ENCODE results near the gene HS3ST4. TPM values are rescaled to one million over a fixed set of nuclear protein-coding genes. Genes with fewer than 3 reads are reported as not detected.

Gene HS3ST4
- total RNA-seq, 1 donor from 2014 or later: 1.2 TPM

DNA sequence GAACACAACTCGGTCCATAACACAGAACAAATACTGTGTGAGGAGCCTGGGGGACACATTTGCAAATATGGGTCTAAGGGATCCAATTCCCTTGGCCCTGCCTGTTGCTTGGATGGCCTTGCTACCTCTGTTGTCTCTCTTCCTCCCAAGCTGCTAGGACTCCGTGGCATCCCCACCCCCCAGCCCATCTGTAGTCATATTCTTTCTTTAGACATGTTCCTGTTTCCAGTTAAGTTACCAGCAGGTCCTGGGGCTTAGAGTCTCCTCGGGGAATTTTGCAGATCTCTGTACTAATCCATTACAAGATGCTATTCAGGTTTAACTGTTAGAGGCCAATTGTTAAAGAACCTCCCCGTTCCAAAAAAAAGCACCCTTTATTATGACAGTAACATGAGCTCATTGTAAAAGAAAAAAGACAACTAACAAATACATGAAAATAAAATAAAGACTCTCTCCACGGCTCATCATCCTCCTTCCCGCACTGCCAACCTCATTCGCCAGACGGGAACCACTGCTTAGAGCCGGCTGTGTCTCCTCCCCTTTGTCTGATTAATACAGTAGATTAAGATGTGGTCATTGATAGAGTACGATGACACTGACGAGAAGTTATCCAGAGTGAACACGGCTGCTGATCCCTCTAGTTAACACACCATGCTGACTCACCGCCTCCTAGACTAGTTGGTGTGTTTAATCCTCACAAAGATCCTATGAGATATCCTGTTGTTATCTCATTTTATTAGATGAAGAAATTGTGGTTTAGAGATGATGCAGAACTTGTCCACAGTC is 22.2 kb downstream of the HS3ST4 start:
- peaks cover 2% of the 10 kb centered on the region for H3K27me3 Mint-ChIP-seq (ENCODE audit: low read depth, unreplicated experiment)
- FAIRE-seq: no peak
- no peak overlapping the region for H3K4me3 ChIP-seq (ENCODE audit: insufficient read depth, low read depth, low read length)

DNA sequence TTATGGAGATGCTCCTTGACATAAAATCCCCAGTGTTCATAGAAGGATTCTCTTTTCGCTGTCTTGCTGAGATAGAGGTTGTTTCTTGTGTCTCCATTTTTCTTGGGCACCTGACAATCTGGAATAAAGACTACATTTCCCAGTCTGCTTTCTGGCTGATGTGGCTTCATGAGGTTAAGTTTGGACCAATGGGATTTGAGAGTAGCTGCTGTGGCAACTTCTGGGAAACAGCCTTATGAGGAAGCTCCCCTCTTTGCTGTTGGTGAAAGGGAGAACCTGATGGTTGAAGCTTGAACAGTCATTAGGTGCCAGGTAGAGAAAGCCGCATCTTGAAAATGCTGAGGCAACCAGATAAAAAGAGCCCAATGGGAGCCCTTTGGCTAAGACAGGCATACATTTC is 24.4 kb downstream of the HS3ST4 start:
- H3K27ac ChIP-seq (ENCODE audit: low read depth, low read length): no peak overlapping the region
- H2AFZ ChIP-seq (ENCODE audit: low read depth, low read length): no peak overlapping the region
- Mint-ChIP-seq H3K4me3 (ENCODE audit: unreplicated experiment) (no peak overlapping the region), H3K27ac (ENCODE audit: unreplicated experiment) (no peak overlapping the region), H3K36me3 (ENCODE audit: low read depth, unreplicated experiment) (no peaks in the 10 kb centered on the region), H3K27me3 (ENCODE audit: low read depth, unreplicated experiment) (peaks cover 2% of the 10 kb centered on the region), H3K4me1 (ENCODE audit: low read depth, unreplicated experiment) (no peaks in the 10 kb centered on the region), H3K9me3 (ENCODE audit: unreplicated experiment) (no peaks in the 10 kb centered on the region)
- H3K79me2 ChIP-seq (ENCODE audit: insufficient read depth, low read length): no peaks in the 10 kb centered on the region
- H3K4me2 ChIP-seq (ENCODE audit: low read length): no peak overlapping the region
- no peak overlapping the region for H3K4me3 ChIP-seq (ENCODE audit: insufficient read depth, low read depth, low read length)
- H3K27me3 ChIP-seq (ENCODE audit: insufficient read depth, low read length): no peaks in the 10 kb centered on the region
- TF ChIP-seq, protein P1, sequence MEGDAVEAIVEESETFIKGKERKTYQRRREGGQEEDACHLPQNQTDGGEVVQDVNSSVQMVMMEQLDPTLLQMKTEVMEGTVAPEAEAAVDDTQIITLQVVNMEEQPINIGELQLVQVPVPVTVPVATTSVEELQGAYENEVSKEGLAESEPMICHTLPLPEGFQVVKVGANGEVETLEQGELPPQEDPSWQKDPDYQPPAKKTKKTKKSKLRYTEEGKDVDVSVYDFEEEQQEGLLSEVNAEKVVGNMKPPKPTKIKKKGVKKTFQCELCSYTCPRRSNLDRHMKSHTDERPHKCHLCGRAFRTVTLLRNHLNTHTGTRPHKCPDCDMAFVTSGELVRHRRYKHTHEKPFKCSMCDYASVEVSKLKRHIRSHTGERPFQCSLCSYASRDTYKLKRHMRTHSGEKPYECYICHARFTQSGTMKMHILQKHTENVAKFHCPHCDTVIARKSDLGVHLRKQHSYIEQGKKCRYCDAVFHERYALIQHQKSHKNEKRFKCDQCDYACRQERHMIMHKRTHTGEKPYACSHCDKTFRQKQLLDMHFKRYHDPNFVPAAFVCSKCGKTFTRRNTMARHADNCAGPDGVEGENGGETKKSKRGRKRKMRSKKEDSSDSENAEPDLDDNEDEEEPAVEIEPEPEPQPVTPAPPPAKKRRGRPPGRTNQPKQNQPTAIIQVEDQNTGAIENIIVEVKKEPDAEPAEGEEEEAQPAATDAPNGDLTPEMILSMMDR (IDR thresholded peaks at IDR 0.05; ENCODE audit: insufficient read depth, low read depth, low read length): no peak
- TF ChIP-seq EZH2 (IDR thresholded peaks at IDR 0.05; ENCODE audit: insufficient read depth, low read length): no peak
- peaks cover 4% of the 10 kb centered on the region for H3K9me3 ChIP-seq (ENCODE audit: insufficient read depth, low read depth, low read length)
- H3K9ac ChIP-seq (ENCODE audit: low read length): no peak overlapping the region
- no peak for DNase-seq (ENCODE audit: low read depth)
- no peaks in the 10 kb centered on the region for H3K4me1 ChIP-seq (ENCODE audit: insufficient read depth, low read length)
- no peak for FAIRE-seq
- H4K20me1 ChIP-seq (ENCODE audit: insufficient read depth, low read length): no peaks in the 10 kb centered on the region
- no peaks in the 10 kb centered on the region for H3K36me3 ChIP-seq (ENCODE audit: insufficient read depth, low read length)

More for the DNA sequence above, 22.2 kb downstream of the HS3ST4 start:
- H3K4me2 ChIP-seq (ENCODE audit: low read length): no peak overlapping the region
- no peak overlapping the region for H3K9ac ChIP-seq (ENCODE audit: low read length)
- TF ChIP-seq EZH2 (IDR thresholded peaks at IDR 0.05; ENCODE audit: insufficient read depth, low read length): no peak
- TF ChIP-seq, protein P1 (IDR thresholded peaks at IDR 0.05; ENCODE audit: insufficient read depth, low read depth, low read length): no peak
- no peak for DNase-seq (ENCODE audit: low read depth)
- Mint-ChIP-seq H3K27ac (ENCODE audit: unreplicated experiment) (no peak overlapping the region), H3K9me3 (ENCODE audit: unreplicated experiment) (no peaks in the 10 kb centered on the region), H3K4me1 (ENCODE audit: low read depth, unreplicated experiment) (no peaks in the 10 kb centered on the region), H3K36me3 (ENCODE audit: low read depth, unreplicated experiment) (no peaks in the 10 kb centered on the region), H3K4me3 (ENCODE audit: unreplicated experiment) (no peak overlapping the region)
- H2AFZ ChIP-seq (ENCODE audit: low read depth, low read length): no peak overlapping the region
- H3K9me3 ChIP-seq (ENCODE audit: insufficient read depth, low read depth, low read length): peaks cover 4% of the 10 kb centered on the region
- H3K36me3 ChIP-seq (ENCODE audit: insufficient read depth, low read length): no peaks in the 10 kb centered on the region
- no peak overlapping the region for H3K27ac ChIP-seq (ENCODE audit: low read depth, low read length)
- H3K4me1 ChIP-seq (ENCODE audit: insufficient read depth, low read length): no peaks in the 10 kb centered on the region
- no peaks in the 10 kb centered on the region for H3K27me3 ChIP-seq (ENCODE audit: insufficient read depth, low read length)
- no peaks in the 10 kb centered on the region for H3K79me2 ChIP-seq (ENCODE audit: insufficient read depth, low read length)
- H4K20me1 ChIP-seq (ENCODE audit: insufficient read depth, low read length): no peaks in the 10 kb centered on the region

DNA sequence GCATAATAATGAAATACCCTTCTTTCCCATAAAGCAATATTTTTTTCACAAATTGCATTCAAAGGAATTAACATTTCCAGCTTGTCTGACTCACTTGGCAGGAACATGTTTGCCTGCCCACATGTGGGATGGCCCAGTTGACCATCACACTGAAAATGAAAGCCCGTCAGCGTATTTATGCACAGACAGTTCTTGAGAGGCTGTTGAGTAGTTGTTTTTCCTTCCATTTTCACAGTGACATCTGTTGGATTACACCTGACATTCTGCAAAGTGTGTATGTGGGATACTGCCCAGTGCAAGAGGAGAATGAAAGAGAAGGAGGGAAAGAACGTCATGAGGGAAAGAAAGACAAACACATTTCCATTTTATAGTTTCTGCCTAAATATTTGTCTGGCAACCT is 29.7 kb downstream of the HS3ST4 start:
- H3K9ac ChIP-seq (ENCODE audit: low read length): no peak overlapping the region
- no peak overlapping the region for H3K27ac ChIP-seq (ENCODE audit: low read depth, low read length)
- H3K4me1 ChIP-seq (ENCODE audit: insufficient read depth, low read length): no peaks in the 10 kb centered on the region
- H3K4me3 ChIP-seq (ENCODE audit: insufficient read depth, low read depth, low read length): no peak overlapping the region
- no peaks in the 10 kb centered on the region for H3K27me3 Mint-ChIP-seq (ENCODE audit: low read depth, unreplicated experiment)
- H3K27me3 ChIP-seq (ENCODE audit: insufficient read depth, low read length): no peaks in the 10 kb centered on the region
- H3K36me3 ChIP-seq (ENCODE audit: insufficient read depth, low read length): no peaks in the 10 kb centered on the region
- FAIRE-seq: no peak
- H4K20me1 ChIP-seq (ENCODE audit: insufficient read depth, low read length): no peaks in the 10 kb centered on the region
- no peaks in the 10 kb centered on the region for H3K79me2 ChIP-seq (ENCODE audit: insufficient read depth, low read length)
- no peaks in the 10 kb centered on the region for H3K9me3 Mint-ChIP-seq (ENCODE audit: unreplicated experiment)
- H3K27ac Mint-ChIP-seq (ENCODE audit: unreplicated experiment): no peak overlapping the region
- DNase-seq (ENCODE audit: low read depth): no peak
- H3K9me3 ChIP-seq (ENCODE audit: insufficient read depth, low read depth, low read length): peaks cover 4% of the 10 kb centered on the region
- H3K36me3 Mint-ChIP-seq (ENCODE audit: low read depth, unreplicated experiment): no peaks in the 10 kb centered on the region
- no peak overlapping the region for H2AFZ ChIP-seq (ENCODE audit: low read depth, low read length)
- TF ChIP-seq, protein P1 (IDR thresholded peaks at IDR 0.05; ENCODE audit: insufficient read depth, low read depth, low read length): no peak
- TF ChIP-seq EZH2 (IDR thresholded peaks at IDR 0.05; ENCODE audit: insufficient read depth, low read length): no peak
- no peak overlapping the region for H3K4me3 Mint-ChIP-seq (ENCODE audit: unreplicated experiment)
- H3K4me1 Mint-ChIP-seq (ENCODE audit: low read depth, unreplicated experiment): no peaks in the 10 kb centered on the region
- H3K4me2 ChIP-seq (ENCODE audit: low read length): no peak overlapping the region

Measured in astrocyte (in vitro differentiated cells and primary cell).